Measurements from ENCODE around the gene UCN2.

- TF ChIP-seq CTCF (IDR thresholded peaks at IDR 0.05; ENCODE audit: extremely low read depth in 1 of 2, insufficient read depth in 1 of 2, low read depth in 1 of 2, low read length in 2 of 2), result no peak
- no peak for TF ChIP-seq EZH2 (IDR thresholded peaks at IDR 0.05; ENCODE audit: borderline replicate concordance, low read depth, low read length, severe bottlenecking)
- TF ChIP-seq FOS (IDR thresholded peaks at IDR 0.05; ENCODE audit: borderline replicate concordance, insufficient read depth, low read length), result no peak
- no peak for TF ChIP-seq POLR2AphosphoS5 (IDR thresholded peaks at IDR 0.05; ENCODE audit: insufficient read depth, low read depth, low read length)
- TF ChIP-seq JUN (IDR thresholded peaks at IDR 0.05; ENCODE audit: borderline replicate concordance, insufficient read depth, insufficient read length, low read depth), result no peak
- no peak for TF ChIP-seq POLR2A (IDR thresholded peaks at IDR 0.05; ENCODE audit: low read depth, low read length)
- no peak for TF ChIP-seq MAX (IDR thresholded peaks at IDR 0.05; ENCODE audit: insufficient read depth, insufficient read length)
- no peak for TF ChIP-seq GATA2 (IDR thresholded peaks at IDR 0.05; ENCODE audit: insufficient read depth, insufficient read length, low read depth, low read length)
- no peak for TF ChIP-seq MYC (IDR thresholded peaks at IDR 0.05; ENCODE audit: low read depth, low read length)
These were observed 1.1 kb upstream of the UCN2 start for GRCh38 chr3:48564667-48565066.
